Raji (cell line): ENCODE measurements around the gene ABLIM3.

Experiments used
- POLR2A ChIP-seq: IDR thresholded peaks from 2 replicates; pipeline ENCODE4 v1.6.1; 2011; ENCODE audit warnings: low read depth, low read length, control low read depth; ENCODE audit not compliant: insufficient read depth

ABLIM3 gene

DNA sequence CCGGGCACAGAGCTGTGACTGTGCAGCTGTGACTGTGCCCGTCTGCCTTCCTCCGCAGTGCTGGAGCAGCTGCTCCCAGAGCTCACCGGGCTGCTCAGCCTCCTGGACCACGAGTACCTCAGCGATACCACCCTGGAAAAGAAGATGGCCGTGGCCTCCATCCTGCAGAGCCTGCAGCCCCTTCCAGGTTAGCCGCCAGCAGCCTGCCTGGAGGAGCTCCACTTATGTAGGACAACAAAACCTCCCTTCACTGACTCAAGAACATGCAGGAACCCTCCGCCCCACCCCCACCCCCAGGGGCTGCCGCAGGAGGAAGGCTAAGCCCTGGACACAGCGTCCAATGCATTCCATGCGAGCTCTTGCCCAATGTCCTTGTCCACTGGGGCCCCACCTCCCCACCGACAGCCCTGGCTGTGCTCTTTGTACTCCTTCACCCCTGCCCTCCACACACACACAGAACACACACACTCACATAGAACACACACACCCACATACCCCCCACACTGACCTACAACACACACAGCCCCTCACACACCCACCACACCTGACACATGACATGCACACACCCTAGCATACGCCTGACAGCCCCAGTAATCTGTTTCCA lies 158.3 kb downstream of the ABLIM3 start:
- TF ChIP-seq POLR2A = no peak

DNA sequence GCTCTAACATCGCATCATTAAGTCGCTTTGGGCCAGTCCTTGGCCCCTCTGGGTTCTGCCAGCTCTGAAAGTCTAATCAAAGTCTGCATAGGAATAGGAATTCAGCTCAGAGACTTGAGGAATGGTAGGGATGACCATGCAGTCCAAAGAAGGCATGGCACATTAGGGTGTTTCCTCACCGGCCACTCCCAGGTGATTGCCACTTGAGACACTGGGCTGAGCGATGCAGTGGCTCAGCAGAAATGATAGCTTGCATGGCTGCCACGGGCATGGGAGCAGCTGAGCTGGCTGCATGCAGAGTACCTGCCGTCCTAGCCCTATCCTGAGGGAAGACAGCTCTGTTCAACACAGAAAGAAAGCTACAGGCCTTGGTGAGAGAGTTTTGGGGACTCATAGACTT lies 159.1 kb downstream of the ABLIM3 start:
- no peak for TF ChIP-seq POLR2A

DNA sequence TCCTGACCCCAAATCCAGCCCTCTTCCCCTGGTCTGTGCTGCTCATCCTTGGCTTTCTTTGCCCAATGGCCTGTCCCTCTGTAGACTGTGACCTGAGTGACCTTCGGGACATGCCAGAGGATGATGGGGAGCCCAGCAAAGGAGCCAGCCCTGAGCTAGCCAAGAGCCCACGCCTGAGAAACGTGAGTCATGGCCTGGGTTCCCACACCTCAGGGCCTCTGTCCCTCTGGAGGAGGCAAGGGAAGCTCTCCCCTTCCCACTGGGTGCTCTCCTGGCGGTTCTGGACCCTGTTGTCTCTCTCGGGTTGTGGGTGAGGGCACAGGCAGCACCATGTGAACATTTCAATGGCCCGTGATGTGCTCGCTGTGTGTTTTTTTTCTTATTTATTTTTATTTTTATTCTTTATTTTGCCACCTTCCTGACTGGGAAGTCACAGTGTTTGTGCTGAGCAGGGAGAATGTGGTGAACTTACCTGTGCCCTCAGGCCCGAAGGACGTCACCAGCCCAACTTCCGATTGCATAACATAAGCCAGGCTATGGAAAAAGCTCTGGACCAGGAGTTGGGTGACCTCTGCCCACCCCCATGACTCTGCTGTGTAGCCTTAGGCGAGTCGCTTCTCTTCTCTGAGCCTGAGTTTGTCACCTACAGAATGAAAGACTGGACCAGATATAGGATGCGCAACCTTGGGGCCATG lies 159.9 kb downstream of the ABLIM3 start:
- TF ChIP-seq POLR2A = no peak

DNA sequence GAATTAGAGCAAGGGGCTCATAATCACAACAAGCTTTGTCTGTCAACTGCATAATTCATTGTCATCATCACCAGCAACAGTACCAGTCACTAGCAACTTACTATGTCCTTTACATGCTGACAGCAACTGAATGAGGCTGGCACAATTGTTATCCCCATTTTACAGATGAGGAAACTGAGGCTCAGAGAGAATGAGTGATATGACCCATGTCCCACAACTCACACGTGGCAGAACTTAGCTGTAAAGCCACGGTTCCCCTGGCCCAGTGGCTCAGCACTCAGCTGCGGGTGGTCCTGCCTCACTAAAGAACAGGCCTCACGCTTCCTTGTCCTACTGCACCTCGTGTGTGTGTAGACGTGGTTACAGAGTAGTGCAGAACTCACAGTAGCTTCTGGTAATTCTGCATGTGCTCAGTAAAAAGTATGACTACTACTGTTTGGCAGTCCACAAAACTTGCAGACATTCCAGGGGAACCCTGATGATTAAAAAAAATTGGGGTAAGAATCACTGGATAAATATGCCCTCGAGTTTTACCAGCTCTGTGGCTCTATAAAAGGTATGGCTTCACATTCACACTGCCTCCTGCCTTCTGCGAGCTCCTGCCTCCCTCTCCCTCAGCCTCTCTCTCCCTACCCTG lies 160.6 kb downstream of the ABLIM3 start:
- TF ChIP-seq POLR2A = no peak

DNA sequence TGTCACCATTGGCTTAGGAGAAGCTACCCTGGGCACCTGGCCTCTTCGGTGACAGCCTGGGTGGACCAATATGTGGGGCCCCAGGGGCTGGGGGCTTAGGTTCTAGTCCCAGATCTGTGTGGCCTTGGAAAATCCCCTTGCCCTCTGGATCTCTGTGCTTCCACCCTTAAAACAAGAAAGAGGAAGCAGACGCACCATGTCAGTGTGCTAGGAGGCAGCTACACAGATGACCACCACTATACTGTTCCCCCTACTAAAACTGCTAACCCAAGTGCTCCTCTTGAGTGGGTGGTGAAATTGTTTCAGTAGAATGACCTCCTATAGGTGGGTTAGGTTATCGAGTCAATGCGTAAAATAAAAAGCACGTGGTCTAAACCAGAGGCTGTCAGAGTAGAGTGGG lies 161.3 kb downstream of the ABLIM3 start:
- no peak for TF ChIP-seq POLR2A

DNA sequence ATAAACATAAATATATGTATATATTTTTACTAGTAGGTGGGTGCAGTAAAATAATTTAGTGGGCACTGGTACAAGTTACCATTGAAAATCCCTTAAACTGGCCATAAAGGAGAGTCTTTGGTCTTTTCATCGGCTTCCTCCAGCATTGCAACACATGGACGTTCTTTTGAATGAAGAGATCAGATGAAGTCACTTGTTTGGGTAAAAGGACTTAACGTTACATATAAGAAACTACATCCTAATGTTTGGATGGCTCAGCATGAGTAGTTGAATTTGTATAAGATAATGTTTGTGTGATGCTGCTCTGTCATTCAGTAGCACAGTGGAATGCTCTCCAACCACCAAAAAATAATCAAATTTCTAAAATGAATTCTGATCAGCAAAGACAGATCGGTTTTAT lies 161.9 kb downstream of the ABLIM3 start:
- no peak for TF ChIP-seq POLR2A

DNA sequence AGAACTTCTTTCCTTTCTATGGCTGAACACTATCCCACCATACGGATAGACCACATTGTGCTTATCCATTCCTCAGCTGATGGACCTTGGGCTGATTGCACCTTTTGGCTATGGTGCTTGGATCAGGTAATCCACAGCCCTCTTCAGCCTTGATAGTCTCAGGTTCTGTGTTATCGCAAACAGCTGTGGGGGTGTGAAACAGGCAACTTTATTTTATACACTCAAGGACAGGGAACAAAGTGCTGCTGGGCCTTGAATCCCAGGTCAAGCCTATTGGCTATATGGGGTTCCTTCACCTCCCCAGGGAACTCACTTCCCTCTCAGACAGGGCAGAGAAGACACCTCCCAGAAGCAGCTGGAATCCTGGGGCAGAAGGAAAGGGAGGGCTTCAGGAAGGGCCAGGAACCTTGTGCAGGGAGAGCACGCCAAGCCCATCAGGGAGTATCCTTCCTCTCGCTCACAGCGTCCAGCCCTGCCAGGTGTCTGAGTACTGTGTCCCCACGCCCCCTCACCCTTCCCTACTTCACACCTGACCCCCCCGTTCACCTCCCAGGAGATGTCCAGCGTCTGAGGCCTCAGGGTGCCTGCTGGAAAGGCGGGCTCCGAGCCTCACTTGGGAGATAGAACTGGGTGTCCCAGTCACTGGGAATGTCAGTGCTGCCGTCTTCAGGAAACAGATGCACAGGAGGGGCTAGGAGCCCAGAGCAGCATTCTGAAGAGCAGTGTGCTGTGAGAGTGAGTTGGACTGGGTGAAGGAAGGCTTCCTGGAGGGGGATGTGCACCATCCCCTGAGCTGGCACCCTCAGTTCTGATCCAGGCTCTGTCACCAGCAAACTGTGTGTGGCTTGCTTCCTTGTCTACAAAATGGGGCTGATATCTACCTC lies 163.1 kb downstream of the ABLIM3 start:
- TF ChIP-seq POLR2A = no peak

DNA sequence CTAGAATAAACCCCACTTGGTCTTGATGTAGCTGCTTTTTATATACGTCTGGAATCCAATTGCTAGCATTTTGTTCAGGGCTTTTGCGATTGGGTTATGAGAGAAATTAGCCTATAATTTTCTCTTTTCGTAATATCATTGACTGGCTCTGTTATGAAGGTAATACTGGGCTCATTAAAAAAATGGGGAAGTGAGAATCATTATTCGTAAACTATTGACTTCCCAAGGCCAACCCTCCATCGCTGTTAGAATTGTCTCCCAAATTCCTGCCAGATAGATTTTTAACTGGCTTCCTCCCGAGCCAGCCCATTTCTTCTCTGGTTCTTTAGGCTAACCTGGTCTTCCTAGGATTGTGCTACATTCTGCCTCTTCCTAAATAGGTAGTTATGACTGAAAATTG lies 168.1 kb downstream of the ABLIM3 start:
- no peak for TF ChIP-seq POLR2A
